GM21526 (cell line): Measurements from ENCODE around the gene NAP1L1.

Experiments
- ATAC-seq: cut with Tn5 transposase; IDR thresholded peaks from one replicate; pipeline ENCODE4 v1.9.1; 2021; ENCODE audit warnings: moderate library complexity; ENCODE audit not compliant: unreplicated experiment, low FRiP score

NAP1L1 gene

GRCh38 chr12:76084863-76085519 is 506 bp upstream of the NAP1L1 start:
- peak; percentile 54 for ATAC-seq

GRCh38 chr12:76083246-76083903 is 1.1 kb downstream of the NAP1L1 start:
- no peak for ATAC-seq

GRCh38 chr12:76081909-76082308 is 2.6 kb downstream of the NAP1L1 start:
- ATAC-seq, result no peak

GRCh38 chr12:76080729-76081415 is 3.6 kb downstream of the NAP1L1 start:
- no peak for ATAC-seq

GRCh38 chr12:76080017-76080728 is 4.3 kb downstream of the NAP1L1 start:
- no peak for ATAC-seq

GRCh38 chr12:76078748-76079147 is 5.7 kb downstream of the NAP1L1 start:
- no peak for ATAC-seq

- no peak for ATAC-seq
These were observed 9.0 kb downstream of the NAP1L1 start for GRCh38 chr12:76075448-76075847.

GRCh38 chr12:76074701-76075336 is 9.7 kb downstream of the NAP1L1 start:
- ATAC-seq, result no peak

GRCh38 chr12:76073561-76073960 is 10.9 kb downstream of the NAP1L1 start:
- ATAC-seq, result no peak

GRCh38 chr12:76072568-76072967 is 11.9 kb downstream of the NAP1L1 start:
- ATAC-seq, result no peak

GRCh38 chr12:76069339-76069738 is 15.1 kb downstream of the NAP1L1 start:
- ATAC-seq, result no peak

- no peak for ATAC-seq
These were observed 18.6 kb downstream of the NAP1L1 start for GRCh38 chr12:76065917-76066316.

- ATAC-seq, result no peak
These were observed 19.6 kb downstream of the NAP1L1 start for GRCh38 chr12:76064904-76065303.

- ATAC-seq, result no peak
These were observed 24.4 kb downstream of the NAP1L1 start for GRCh38 chr12:76060111-76060510.

- no peak for ATAC-seq
These were observed 27.2 kb downstream of the NAP1L1 start for GRCh38 chr12:76057326-76057725.

- no peak for ATAC-seq
These were observed 29.1 kb downstream of the NAP1L1 start for GRCh38 chr12:76055393-76055792.

- ATAC-seq, result no peak
These were observed 34.8 kb downstream of the NAP1L1 start for GRCh38 chr12:76049575-76050251.

GRCh38 chr12:76047742-76048141 is 36.7 kb downstream of the NAP1L1 start:
- ATAC-seq, result no peak

- no peak for ATAC-seq
These were observed 37.4 kb downstream of the NAP1L1 start for GRCh38 chr12:76047060-76047459.

GRCh38 chr12:76043377-76043776 is 41.1 kb downstream of the NAP1L1 start:
- no peak for ATAC-seq
